SK-N-MC (cell line): ENCODE results near the gene MFSD12.

Source experiments
- DNase-seq: peaks from one replicate; pipeline ENCODE4 v3.0.0-alpha.2; 2011; ENCODE audit warnings: low read depth, low spot score
- H3K27ac ChIP-seq: fragments of 200-600 bp; sonication (generic); 2 replicates; pipeline ENCODE4 v1.5.1; 2016; ENCODE audit warnings: mixed run types
- H3K36me3 ChIP-seq: fragments of 200-600 bp; sonication (generic); 2 replicates; pipeline ENCODE4 v1.6.1; 2017; ENCODE audit warnings: antibody characterized with exemption, low read length, mixed read lengths; ENCODE audit not compliant: insufficient read depth
- H3K4me3 ChIP-seq: fragments of 200-600 bp; sonication (generic); 2 replicates; pipeline ENCODE4 v1.5.1; 2016
- H3K9ac ChIP-seq: fragments of 200-600 bp; sonication (generic); 2 replicates; pipeline ENCODE4 v1.8.0; 2017; ENCODE audit warnings: mixed run types, mixed read lengths; ENCODE audit not compliant: insufficient read length
- H3K9me3 ChIP-seq: fragments of 200-600 bp; sonication (generic); 2 replicates; pipeline ENCODE4 v1.6.1; 2017; ENCODE audit warnings: low read depth, mild to moderate bottlenecking, antibody characterized with exemption, low read length, moderate library complexity, mixed read lengths
- EZH2 ChIP-seq: fragments of 200-600 bp; sonication (generic); IDR thresholded peaks from one replicate; pipeline ENCODE4 v1.6.1; 2017; ENCODE audit warnings: antibody characterized with exemption
- FOXP2 ChIP-seq: optimal IDR thresholded peaks from 2 replicates; pipeline ENCODE3; 2011; ENCODE audit warnings: mild to moderate bottlenecking, moderate library complexity; ENCODE audit not compliant: insufficient read depth; ENCODE audit errors: extremely low read length, control extremely low read depth
- POLR2AphosphoS5 ChIP-seq: IDR thresholded peaks from 2 replicates; pipeline ENCODE4 v1.6.1; 2012; ENCODE audit warnings: mild to moderate bottlenecking, low read depth, low read length, borderline replicate concordance

MFSD12 gene

DNA sequence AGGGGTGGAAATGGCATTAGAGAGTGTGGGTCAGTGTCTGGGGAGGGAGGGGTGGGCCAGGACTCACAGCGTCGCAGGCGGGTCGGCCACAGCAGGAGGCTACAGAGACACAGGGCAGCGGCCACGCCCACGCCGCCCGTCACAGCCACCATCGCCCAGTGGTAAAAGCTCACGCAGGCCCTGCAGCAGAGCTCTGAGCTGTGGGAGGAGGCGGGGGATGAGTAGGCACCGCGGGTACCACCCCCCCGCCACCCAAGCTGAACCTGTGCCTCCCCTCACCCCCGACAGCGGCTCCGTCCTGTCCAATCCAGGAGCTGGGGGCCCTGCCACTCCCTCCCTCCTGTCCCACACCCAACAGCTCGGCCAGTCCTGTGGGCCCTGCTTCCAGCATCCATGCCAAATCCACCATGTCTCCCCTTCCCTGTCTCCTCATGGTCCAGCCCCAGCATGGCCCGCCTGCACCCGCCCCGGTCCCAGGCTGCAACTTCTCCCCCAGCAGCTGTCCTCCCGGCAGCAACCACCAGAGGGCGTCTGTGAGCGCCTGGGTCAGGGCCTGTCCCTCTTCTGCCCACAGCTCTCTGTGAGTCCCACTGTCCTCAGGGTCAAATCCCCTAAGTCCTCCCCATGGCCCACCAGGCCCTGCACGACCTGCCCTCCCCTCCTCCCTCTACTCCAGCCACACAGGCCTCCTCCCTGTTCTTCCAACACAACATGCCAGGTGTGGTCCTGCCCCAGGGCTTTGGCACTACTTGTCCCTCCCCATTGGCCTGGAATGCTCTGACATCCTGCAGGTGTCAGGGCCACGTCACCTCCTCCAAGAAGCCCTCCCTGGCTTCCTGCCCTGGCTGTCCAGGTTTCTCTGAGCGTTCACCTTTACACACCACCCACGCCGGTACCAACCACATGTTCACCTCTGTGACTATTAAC, 12.4 kb downstream of the MFSD12 start:
- no peak for DNase-seq
- TF ChIP-seq FOXP2 (no peak), POLR2AphosphoS5 (no peak), EZH2 (no peak)
- Histone ChIP-seq H3K27ac (no peak overlapping the region), H3K4me3 (no peak overlapping the region), H3K36me3 (no peaks in the 10 kb centered on the region), H3K9me3 (no peaks in the 10 kb centered on the region), H3K9ac (no peak overlapping the region)

- no peak overlapping the region for H3K4me3 ChIP-seq
- H3K9me3 ChIP-seq = no peaks in the 10 kb centered on the region
- DNase-seq = no peak
- H3K36me3 ChIP-seq = no peaks in the 10 kb centered on the region
- H3K27ac ChIP-seq = no peak overlapping the region
- TF ChIP-seq FOXP2 (no peak), POLR2AphosphoS5 (no peak), EZH2 (no peak)
- no peak overlapping the region for H3K9ac ChIP-seq
These were observed 13.4 kb downstream of the MFSD12 start for GRCh38 chr19:3544058-3544376.

- Histone ChIP-seq H3K36me3 (no peaks in the 10 kb centered on the region), H3K9me3 (no peaks in the 10 kb centered on the region), H3K9ac (no peak overlapping the region), H3K27ac (no peak overlapping the region), H3K4me3 (no peak overlapping the region)
- TF ChIP-seq EZH2 = no peak
- no peak for DNase-seq
These were observed 14.0 kb downstream of the MFSD12 start for GRCh38 chr19:3543150-3544057.

DNA sequence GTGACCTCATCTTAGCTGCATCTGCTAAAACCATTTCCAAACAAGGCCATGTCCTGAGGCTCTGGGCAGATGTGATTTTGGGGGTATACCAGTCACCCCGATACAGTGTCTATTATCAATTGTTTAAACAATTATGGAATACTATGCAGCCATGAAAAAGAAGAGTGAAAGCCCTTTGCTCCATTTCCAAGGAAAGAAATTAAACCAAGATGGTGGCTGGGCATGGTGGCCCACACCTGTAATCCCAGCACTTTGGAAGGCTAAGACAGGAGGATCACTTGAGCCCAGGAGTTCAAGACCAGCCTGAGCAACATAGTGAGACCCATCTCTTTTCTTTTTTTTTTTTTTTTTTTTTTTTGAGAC, 17.6 kb downstream of the MFSD12 start:
- no peak overlapping the region for H3K9ac ChIP-seq
- H3K27ac ChIP-seq = no peak overlapping the region
- H3K36me3 ChIP-seq = peaks cover 8% of the 10 kb centered on the region; the same call in 1 of the 2 replicates
- no peak for DNase-seq
- TF ChIP-seq FOXP2 (no peak), POLR2AphosphoS5 (no peak), EZH2 (no peak)
- H3K4me3 ChIP-seq = no peak overlapping the region
- H3K9me3 ChIP-seq = no peaks in the 10 kb centered on the region

- Histone ChIP-seq H3K27ac (no peak within 1 kb of the TSS), H3K9me3 (no peaks in the 10 kb centered on the region), H3K36me3 (peaks cover 8% of the 10 kb centered on the region; the same call in 1 of the 2 replicates), H3K4me3 (no peak within 1 kb of the TSS), H3K9ac (no peak within 1 kb of the TSS)
- DNase-seq = no peak
- TF ChIP-seq FOXP2 (no peak), POLR2AphosphoS5 (no peak; the same call in 1 of the 2 replicates), EZH2 (no peak)
These were observed 18.2 kb downstream of the MFSD12 start, which contains the start of gene TEKTIP1 for GRCh38 chr19:3538965-3539755. Gene TEKTIP1, plus strand, starts transcription at chr19:3539174. Its CDS starts 4 bp downstream, at chr19:3539178.

- Histone ChIP-seq H3K36me3 (peaks cover 10% of the 10 kb centered on the region; the same call in 1 of the 2 replicates), H3K9ac (no peak overlapping the region), H3K9me3 (no peaks in the 10 kb centered on the region), H3K4me3 (no peak overlapping the region), H3K27ac (no peak overlapping the region)
- no peak for DNase-seq
- TF ChIP-seq POLR2AphosphoS5 = no peak; the same call in 1 of the 2 replicates
- no peak for TF ChIP-seq EZH2
- no peak for TF ChIP-seq FOXP2
These were observed 19.0 kb downstream of the MFSD12 start for GRCh38 chr19:3538258-3538929.

DNA sequence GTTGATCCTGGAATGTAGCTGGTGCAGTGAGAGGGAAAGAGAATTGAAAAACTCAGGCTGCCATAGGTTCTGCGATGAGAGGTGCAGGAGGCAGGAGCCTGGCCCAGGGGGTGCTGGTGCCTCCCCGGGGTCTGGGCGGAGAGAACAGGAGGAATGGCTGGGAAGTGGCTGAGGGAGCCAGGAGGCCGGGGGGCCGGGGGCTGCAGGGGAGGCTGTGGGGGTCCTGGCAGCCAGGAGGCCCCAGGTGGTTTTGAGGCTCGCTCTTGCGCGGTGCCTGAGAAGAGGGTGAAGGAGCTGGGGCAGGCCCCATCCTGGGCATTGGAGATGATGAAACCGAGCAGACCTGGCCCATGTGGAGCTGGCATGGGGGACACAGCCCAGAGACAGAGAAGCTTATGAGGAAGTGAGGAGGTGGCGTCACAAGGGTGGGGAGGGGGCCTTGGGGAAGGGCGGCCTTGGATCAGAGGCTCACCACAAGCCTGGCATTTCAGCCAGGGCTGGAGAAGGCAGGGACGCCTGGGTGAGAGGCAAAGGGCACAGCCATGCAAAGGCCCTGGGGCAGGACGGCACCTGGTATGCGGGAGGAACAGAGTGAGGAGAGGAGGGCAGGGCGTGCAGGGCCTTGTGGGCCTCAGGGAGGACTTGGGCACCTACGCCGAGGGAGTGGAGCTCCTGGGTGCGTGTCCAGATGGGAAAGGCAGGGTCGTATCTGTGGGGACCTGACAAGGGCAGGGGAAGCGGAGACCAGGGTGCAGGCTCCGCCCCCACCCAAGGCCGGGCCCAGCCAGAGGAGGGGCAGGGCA, 19.7 kb downstream of the MFSD12 start:
- H3K9me3 ChIP-seq = no peaks in the 10 kb centered on the region
- no peak overlapping the region for H3K4me3 ChIP-seq
- no peak overlapping the region for H3K27ac ChIP-seq
- DNase-seq = no peak
- peaks cover 17% of the 10 kb centered on the region; the same call in 1 of the 2 replicates for H3K36me3 ChIP-seq
- no peak overlapping the region for H3K9ac ChIP-seq
- TF ChIP-seq FOXP2 (no peak), EZH2 (no peak), POLR2AphosphoS5 (peak; percentile 19; the same call in 1 of the 2 replicates)
